ENCODE measurements around the gene CCDC85C.
A peak's percentile ranks its signal among the peaks of the same experiment; 100 is the strongest.

The CCDC85C gene

GRCh38 chr14:99513946-99514551 lies 90.0 kb downstream of the CCDC85C start:
- DNase-seq (ENCODE audit: low read depth in 2 of 2, low spot score in 1 of 2), result no peak

GRCh38 chr14:99513183-99513694 lies 90.8 kb downstream of the CCDC85C start:
- DNase-seq (ENCODE audit: low read depth in 2 of 2, low spot score in 1 of 2), result no peak

GRCh38 chr14:99512571-99513182 lies 91.3 kb downstream of the CCDC85C start:
- no peak for DNase-seq (ENCODE audit: low read depth in 2 of 2, low spot score in 1 of 2)

GRCh38 chr14:99512110-99512449 lies 91.9 kb downstream of the CCDC85C start:
- no peak for DNase-seq (ENCODE audit: low read depth in 2 of 2, low spot score in 1 of 2)

GRCh38 chr14:99511421-99512109 lies 92.4 kb downstream of the CCDC85C start:
- DNase-seq (ENCODE audit: low read depth in 2 of 2, low spot score in 1 of 2), result no peak

- DNase-seq (ENCODE audit: low read depth in 2 of 2, low spot score in 1 of 2), result no peak
These were observed 93.4 kb downstream of the CCDC85C start for GRCh38 chr14:99510556-99511139.

GRCh38 chr14:99509871-99510555 lies 94.0 kb downstream of the CCDC85C start:
- DNase-seq (ENCODE audit: low read depth in 2 of 2, low spot score in 1 of 2), result no peak

GRCh38 chr14:99508896-99509629 lies 94.9 kb downstream of the CCDC85C start:
- DNase-seq (ENCODE audit: low read depth in 2 of 2, low spot score in 1 of 2), result no peak

GRCh38 chr14:99507860-99508640 lies 96.0 kb downstream of the CCDC85C start:
- DNase-seq (ENCODE audit: low read depth in 2 of 2, low spot score in 1 of 2), result no peak

GRCh38 chr14:99506276-99506675 lies 97.7 kb downstream of the CCDC85C start:
- DNase-seq (ENCODE audit: low read depth in 2 of 2, low spot score in 1 of 2), result no peak

GRCh38 chr14:99505089-99505488 lies 98.9 kb downstream of the CCDC85C start:
- no peak for DNase-seq (ENCODE audit: low read depth in 2 of 2, low spot score in 1 of 2)

- DNase-seq (ENCODE audit: low read depth in 2 of 2, low spot score in 1 of 2), result no peak
These were observed 100.1 kb downstream of the CCDC85C start for GRCh38 chr14:99503848-99504453.

GRCh38 chr14:99502989-99503421 lies 101.0 kb downstream of the CCDC85C start:
- no peak for DNase-seq (ENCODE audit: low read depth in 2 of 2, low spot score in 1 of 2)

GRCh38 chr14:99497894-99498293 lies 106.1 kb downstream of the CCDC85C start:
- no peak for DNase-seq (ENCODE audit: low read depth in 2 of 2, low spot score in 1 of 2)

GRCh38 chr14:99497341-99497740 lies 106.7 kb downstream of the CCDC85C start:
- DNase-seq (ENCODE audit: low read depth in 2 of 2, low spot score in 1 of 2), result no peak

GRCh38 chr14:99484106-99484505 lies 119.9 kb downstream of the CCDC85C start:
- DNase-seq (ENCODE audit: low read depth in 2 of 2, low spot score in 1 of 2), result no peak

GRCh38 chr14:99481745-99482099 lies 122.3 kb downstream of the CCDC85C start:
- DNase-seq (ENCODE audit: low read depth in 2 of 2, low spot score in 1 of 2), result no peak

- DNase-seq (ENCODE audit: low read depth in 2 of 2, low spot score in 1 of 2), result peak; percentile 99 to 100
These were observed 122.9 kb downstream of the CCDC85C start, which contains the start of gene CCNK for GRCh38 chr14:99480917-99481744. Gene CCNK, plus strand, starts transcription at chr14:99481409. Its CDS starts 11,269 bp downstream, at chr14:99492678.

Measured in stimulated activated CD8-positive, alpha-beta memory T cell treated with anti-CD3 and anti-CD28 coated beads, Interleukin-4, amount 100 ng/mL, for 1 hour (primary cell).